ENCODE data around the gene LBX1.

- TF ChIP-seq CTCF (IDR thresholded peaks at IDR 0.05) (no peak), POLR2A (IDR thresholded peaks at IDR 0.05) (no peak)
Observed at GRCh38 chr10:101223274-101224059, 5.8 kb downstream of the LBX1 start.

Data from prostate gland (tissue), 2 donors.